HFFc6 (cell line): Measurements from ENCODE around the gene GIMAP5. TPM values are rescaled to one million over a fixed set of nuclear protein-coding genes. Genes with fewer than 3 reads are reported as not detected.

Experiments
- DNase-seq: peaks from one replicate; pipeline ENCODE4 v3.0.0-alpha.2; 2018
- H3K27ac Mint-ChIP-seq: 2 replicates; pipeline ENCODE4 v1.8.0; 2020; ENCODE audit warnings: mild to moderate bottlenecking, mixed read lengths
- H3K27me3 Mint-ChIP-seq: 2 replicates; pipeline ENCODE4 v1.8.0; 2021; ENCODE audit warnings: mild to moderate bottlenecking, moderate library complexity, mixed read lengths; ENCODE audit not compliant: insufficient read depth
- H3K36me3 Mint-ChIP-seq: 2 replicates; pipeline ENCODE4 v1.8.0; 2021; ENCODE audit warnings: low read depth, mixed read lengths
- H3K4me1 Mint-ChIP-seq: 2 replicates; pipeline ENCODE4 v1.8.0; 2020; ENCODE audit warnings: low read depth, mixed read lengths
- H3K4me3 Mint-ChIP-seq: 2 replicates; pipeline ENCODE4 v1.8.0; 2020; ENCODE audit warnings: mild to moderate bottlenecking, moderate library complexity, mixed read lengths
- H3K9me3 Mint-ChIP-seq: 2 replicates; pipeline ENCODE4 v1.8.0; 2020; ENCODE audit warnings: mild to moderate bottlenecking, mixed read lengths
- CTCF ChIP-seq: fragments of 200-600 bp; sonication (generic); IDR thresholded peaks from 2 replicates; pipeline ENCODE4 v1.5.0; 2021; ENCODE audit warnings: antibody characterized with exemption, mild to moderate bottlenecking
- total RNA-seq, 6 experiments: library from RNA; stranded (reverse); fragmentation: NEBNext Ultra II Directional; extraction: Animal tissue kit (Norgen Biotek cat#: 25700); gene quantifications; 2 replicates in 1 of 6; 3 replicates in 5 of 6; pipeline ENCODE4 v1.2.3, GENCODE V29; 2021

The GIMAP5 gene
- total RNA-seq, 6 experiments from 2014 or later: not detected

GRCh38 chr7:150719960-150720891 is 17.0 kb upstream of the GIMAP5 start:
- Mint-ChIP-seq H3K27ac (no peak overlapping the region), H3K9me3 (peaks cover 47% of the 10 kb centered on the region), H3K27me3 (no peaks in the 10 kb centered on the region), H3K4me1 (no peaks in the 10 kb centered on the region), H3K36me3 (no peaks in the 10 kb centered on the region), H3K4me3 (no peak overlapping the region)
- TF ChIP-seq CTCF: no peak
- DNase-seq: no peak

- Mint-ChIP-seq H3K36me3 (no peaks in the 10 kb centered on the region), H3K27me3 (no peaks in the 10 kb centered on the region), H3K9me3 (peaks cover 60% of the 10 kb centered on the region), H3K4me3 (no peak overlapping the region), H3K27ac (no peak overlapping the region), H3K4me1 (no peaks in the 10 kb centered on the region)
- TF ChIP-seq CTCF: no peak
- DNase-seq: no peak
Measured at GRCh38 chr7:150721970-150722373, 15.2 kb upstream of the GIMAP5 start.

GRCh38 chr7:150722431-150722931 is 14.7 kb upstream of the GIMAP5 start:
- Mint-ChIP-seq H3K27me3 (no peaks in the 10 kb centered on the region), H3K9me3 (peaks cover 65% of the 10 kb centered on the region), H3K4me1 (no peaks in the 10 kb centered on the region), H3K4me3 (no peak overlapping the region), H3K36me3 (no peaks in the 10 kb centered on the region), H3K27ac (no peak overlapping the region)
- no peak for TF ChIP-seq CTCF
- no peak for DNase-seq

- no peaks in the 10 kb centered on the region for H3K4me1 Mint-ChIP-seq
- H3K27ac Mint-ChIP-seq: no peak overlapping the region
- no peaks in the 10 kb centered on the region for H3K36me3 Mint-ChIP-seq
- peaks cover 64% of the 10 kb centered on the region for H3K9me3 Mint-ChIP-seq
- no peak for DNase-seq
- no peaks in the 10 kb centered on the region for H3K27me3 Mint-ChIP-seq
- TF ChIP-seq CTCF: no peak
- no peak overlapping the region for H3K4me3 Mint-ChIP-seq
Measured at GRCh38 chr7:150723467-150723866, 13.8 kb upstream of the GIMAP5 start.

- Mint-ChIP-seq H3K4me3 (no peak overlapping the region), H3K36me3 (no peaks in the 10 kb centered on the region), H3K27me3 (no peaks in the 10 kb centered on the region), H3K27ac (no peak overlapping the region), H3K4me1 (no peaks in the 10 kb centered on the region), H3K9me3 (peaks cover 56% of the 10 kb centered on the region)
- DNase-seq: no peak
- no peak for TF ChIP-seq CTCF
Measured at GRCh38 chr7:150727381-150727780, 9.8 kb upstream of the GIMAP5 start.
